K562 (cell line): ENCODE data around the gene KLHL18.

ENCODE experiments used
- CAMTA2 ChIP-seq: fragments of 250-450 bp; sonication (Bioruptor Pico); conservative IDR thresholded peaks from 2 replicates; pipeline ENCODE4 v1.5.1; 2022
- CTCF ChIP-seq, 3 experiments: IDR thresholded peaks in 2 of 3; conservative IDR thresholded peaks in 1 of 3; 2 replicates each; pipeline ENCODE4 v1.5.1; 2011 to 2012; ENCODE audit warnings: low read length in 3 of 3, mild to moderate bottlenecking in 3 of 3, control low read depth in 2 of 3, improper control_type of control experiment in 1 of 3, inconsistent platforms in 1 of 3, low read depth in 1 of 3, mixed read lengths in 1 of 3, moderate library complexity in 1 of 3; ENCODE audit not compliant: insufficient read depth in 2 of 3
- EP300 ChIP-seq: IDR thresholded peaks from 2 replicates; pipeline ENCODE4 v1.6.1; 2012; ENCODE audit warnings: low read length, improper control_type of control experiment
- PBX2 ChIP-seq, 2 experiments: IDR thresholded peaks in 1 of 2; conservative IDR thresholded peaks in 1 of 2; 2 replicates each; pipeline ENCODE4 v1.6.1; 2016; ENCODE audit warnings: low read depth in 2 of 2, mild to moderate bottlenecking in 1 of 2, missing compliant biosample characterization in 1 of 2, missing genetic modification characterization in 1 of 2, moderate library complexity in 1 of 2
- RFX5 ChIP-seq: IDR thresholded peaks from 2 replicates; pipeline ENCODE4 v1.6.1; 2011; ENCODE audit warnings: low read depth, mild to moderate bottlenecking, improper control_type of control experiment, low read length
- SMC3 ChIP-seq: conservative IDR thresholded peaks from 2 replicates; pipeline ENCODE4 v1.6.1; 2011; ENCODE audit warnings: low read depth, low read length, improper control_type of control experiment; ENCODE audit not compliant: insufficient read depth
- TCF7L2 ChIP-seq: fragments of 150-350 bp; IDR thresholded peaks from 2 replicates; pipeline ENCODE4 v1.6.1; 2016; ENCODE audit warnings: low read depth, mild to moderate bottlenecking, low read length, moderate library complexity
- YBX1 ChIP-seq: fragments of 450-650 bp; IDR thresholded peaks from 2 replicates; pipeline ENCODE4 v1.7.1; 2016; ENCODE audit warnings: mild to moderate bottlenecking
- ZNF436 ChIP-seq: fragments of 250-450, 450-650 bp; sonication (Bioruptor Pico); formaldehyde crosslinking; IDR thresholded peaks from 2 replicates; pipeline ENCODE4 v1.7.0; 2020; ENCODE audit warnings: mild to moderate bottlenecking
- ZZZ3 ChIP-seq: fragments of 450-650 bp; IDR thresholded peaks from 2 replicates; pipeline ENCODE4 v1.6.1; 2016; ENCODE audit warnings: antibody characterized with exemption, mild to moderate bottlenecking, moderate library complexity

GRCh38 chr3:47245271-47245670 lies 37.5 kb upstream of the KLHL18 start:
- TF ChIP-seq SMC3 = no peak
- no peak for TF ChIP-seq ZNF436 (CRISPR knock-in tag)
- no peak for TF ChIP-seq TCF7L2
- TF ChIP-seq CAMTA2 = no peak
- no peak for TF ChIP-seq YBX1
- TF ChIP-seq PBX2 (CRISPR knock-in tag; IDR thresholded peaks at IDR 0.05; ENCODE audit: low read depth) = no peak
- no peak for TF ChIP-seq PBX2 (tag; conservative IDR thresholded peaks at IDR 0.05; ENCODE audit: low read depth)
- no peak for TF ChIP-seq ZZZ3
- no peak for TF ChIP-seq CTCF (IDR thresholded peaks at IDR 0.05 in 2 of 3, conservative IDR thresholded peaks at IDR 0.05 in 1 of 3; ENCODE audit: insufficient read depth in 2 of 3, low read depth in 1 of 3, low read length in 3 of 3)
- TF ChIP-seq EP300 = no peak
- TF ChIP-seq RFX5 = no peak
